Ecto neural progenitor cell (in vitro differentiated cells): ENCODE measurements around the gene PABPC5.

ENCODE experiments used
- DNase-seq: peaks from one replicate; pipeline ENCODE4 v3.0.0-alpha.2; 2018; ENCODE audit warnings: low spot score

Gene PABPC5

GRCh38 chrX:91434351-91435168 is at the start of gene PABPC5:
PABPC5 (plus strand) TSS chrX:91434839; CDS start chrX:91435578, 739 bp downstream.
- DNase-seq, result peak; percentile 88

GRCh38 chrX:91389026-91389425 is 45.6 kb upstream of the PABPC5 start:
- DNase-seq, result no peak

- DNase-seq, result no peak
Observed at GRCh38 chrX:91414713-91415112, 19.9 kb upstream of the PABPC5 start.

- DNase-seq, result no peak
Observed at GRCh38 chrX:91435395-91435794, 756 bp downstream of the PABPC5 start.
